ENCODE measurements around the gene LRRN2.
"Not testable (repeated sequence)": the region's sequence is repeated elsewhere in the genome, so short reads cannot be mapped to it uniquely, and the experiment has no call there.

The LRRN2 gene
- 0 to 0.06 reads per million in 2 experiments for total RNA-seq

DNA sequence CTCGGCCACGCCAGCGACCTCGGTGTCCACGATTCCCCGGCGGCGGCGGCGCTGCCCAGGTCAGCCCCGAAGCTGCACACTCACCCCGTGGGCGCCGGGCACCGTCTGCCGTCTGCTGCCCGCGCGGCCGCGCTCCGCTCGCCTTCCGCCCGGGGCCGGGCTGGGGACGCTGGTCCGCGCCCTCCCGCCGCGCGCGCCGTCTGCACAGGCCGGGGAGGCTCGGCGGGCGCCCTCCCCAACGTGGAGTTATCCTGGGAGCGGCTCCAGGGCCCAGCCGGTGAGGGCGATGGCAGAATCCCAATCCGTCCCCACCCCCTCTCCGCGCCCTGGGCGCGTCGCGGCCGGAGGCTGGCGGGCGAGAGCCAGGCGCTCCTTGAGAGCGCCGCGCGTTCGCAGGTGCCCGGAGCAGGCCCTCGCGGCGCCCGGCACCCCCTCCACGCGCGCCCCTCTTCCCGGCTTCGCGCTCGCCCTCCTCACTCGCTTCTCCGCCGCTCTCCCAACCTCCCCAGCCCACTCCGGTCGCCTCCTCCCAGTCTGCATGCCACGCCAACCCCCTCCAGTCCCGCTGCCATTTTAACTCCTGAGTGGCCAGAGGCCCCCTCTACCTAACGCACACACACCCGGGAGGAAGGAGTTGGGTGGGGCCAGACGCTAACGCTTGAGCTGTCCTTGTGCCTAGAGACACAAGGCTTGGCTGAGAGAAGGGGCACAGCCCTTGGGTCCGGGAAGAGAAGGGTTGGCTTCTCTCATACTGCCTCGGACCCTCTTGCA, at the start of gene LRRN2:
TSS of gene LRRN2 (minus strand) at position 503 of the 771 bp plus-strand sequence. CDS start 65,746 bp downstream, outside the sequence.
- DNase-seq (ENCODE audit: low read depth) = no peak

DNA sequence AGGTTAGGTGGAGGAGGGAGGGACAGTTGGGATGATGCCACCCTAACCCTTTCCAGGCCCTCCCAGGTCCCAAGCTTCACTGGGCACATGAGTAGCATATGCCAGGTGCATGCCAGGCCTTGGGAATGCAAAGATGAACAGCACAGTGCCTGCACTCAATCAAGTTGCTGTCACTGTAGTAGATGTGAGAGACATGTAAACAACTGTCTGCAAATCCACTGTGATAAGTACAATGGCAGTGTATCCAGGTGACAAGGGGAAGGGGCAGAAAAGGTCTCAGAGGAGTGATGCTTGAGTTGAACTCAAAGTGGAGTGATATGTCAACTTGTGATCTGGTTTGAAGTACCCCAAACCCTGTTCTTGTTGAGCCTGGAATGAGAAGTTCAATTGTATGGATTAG, 49.5 kb upstream of the LRRN2 start:
- DNase-seq (ENCODE audit: low read depth) = no peak

GRCh38 chr1:204733869-204734596, 48.5 kb upstream of the LRRN2 start:
- no peak for DNase-seq (ENCODE audit: low read depth)

- no peak for DNase-seq (ENCODE audit: low read depth)
Measured at GRCh38 chr1:204733289-204733688, 47.8 kb upstream of the LRRN2 start.

DNA sequence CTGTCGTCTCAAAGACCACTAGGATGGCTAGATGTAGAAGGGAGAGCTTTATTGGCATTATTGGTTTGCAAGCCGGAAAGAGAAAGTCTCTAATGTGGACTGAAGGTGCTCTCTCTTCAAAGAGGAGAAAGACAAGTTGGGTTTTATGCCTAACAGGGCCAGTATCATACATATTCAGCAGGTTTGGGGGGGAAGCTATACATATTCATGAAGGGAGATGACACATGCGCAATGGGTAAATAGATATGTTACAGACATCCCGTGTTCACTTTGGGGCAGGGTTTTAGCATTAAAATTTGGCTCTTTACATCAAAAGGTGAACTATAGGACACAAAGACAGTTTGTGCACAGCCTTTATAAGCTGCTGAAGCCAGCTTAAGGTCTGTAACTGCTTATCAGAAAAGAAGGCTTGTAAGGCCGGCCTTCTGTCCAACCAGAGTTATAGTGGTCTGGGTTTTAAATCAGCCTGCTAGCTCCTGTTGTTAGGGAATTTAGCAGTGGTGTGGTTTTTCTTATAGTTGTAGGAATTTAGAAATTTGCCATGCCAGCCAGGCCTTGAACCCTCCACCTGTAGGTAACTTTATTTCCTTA, 46.5 kb upstream of the LRRN2 start:
- no peak for DNase-seq (ENCODE audit: low read depth)

GRCh38 chr1:204731509-204731908, 46.0 kb upstream of the LRRN2 start:
- DNase-seq (ENCODE audit: low read depth) = no peak

- no peak for DNase-seq (ENCODE audit: low read depth)
Measured at GRCh38 chr1:204730826-204731459, 45.4 kb upstream of the LRRN2 start.

- DNase-seq (ENCODE audit: low read depth) = no peak
Measured at GRCh38 chr1:204729516-204729915, 44.0 kb upstream of the LRRN2 start.

DNA sequence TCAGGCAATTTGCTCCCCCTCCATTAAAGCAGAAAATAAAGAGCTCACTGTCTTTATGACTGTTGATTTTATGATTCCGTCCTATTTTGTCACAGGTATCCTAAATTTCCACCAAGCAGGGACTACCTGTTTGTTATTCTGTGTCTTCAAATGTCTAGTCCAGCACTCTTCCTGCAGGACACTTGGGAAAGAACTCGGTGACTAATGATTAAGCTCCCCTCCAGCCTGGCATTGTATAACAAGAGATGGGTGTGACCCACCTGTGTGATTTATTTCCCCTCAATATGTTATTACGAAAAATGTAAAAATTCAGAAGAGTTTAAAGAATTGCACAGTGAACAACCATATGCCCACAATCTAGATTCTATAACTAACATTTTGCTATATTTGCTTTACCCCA, 42.9 kb upstream of the LRRN2 start:
- no peak for DNase-seq (ENCODE audit: low read depth)

GRCh38 chr1:204728045-204728444, 42.5 kb upstream of the LRRN2 start:
- DNase-seq (ENCODE audit: low read depth) = no peak

DNA sequence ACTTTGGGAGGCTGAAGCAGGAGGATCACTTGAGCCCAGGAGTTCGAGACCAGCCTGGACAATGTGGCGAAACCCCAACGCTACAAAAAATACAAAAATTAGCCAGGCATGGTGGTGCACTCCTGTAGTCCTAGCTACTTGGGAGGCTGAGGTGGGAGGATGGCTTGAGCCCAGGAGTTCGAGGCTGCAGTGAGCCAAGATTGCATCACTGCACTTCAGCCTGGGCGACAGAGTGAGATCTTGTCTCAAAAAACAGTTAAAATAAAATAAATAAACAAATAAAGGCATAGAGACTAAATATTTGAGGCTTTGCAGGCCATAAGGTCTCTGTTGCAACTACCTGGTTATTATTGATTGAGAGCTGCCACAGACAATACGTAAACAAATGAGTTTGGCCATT, 41.9 kb upstream of the LRRN2 start:
- not testable (repeated sequence) for DNase-seq (ENCODE audit: low read depth)

- no peak for DNase-seq (ENCODE audit: low read depth)
Measured at GRCh38 chr1:204726478-204726877, 40.9 kb upstream of the LRRN2 start.

DNA sequence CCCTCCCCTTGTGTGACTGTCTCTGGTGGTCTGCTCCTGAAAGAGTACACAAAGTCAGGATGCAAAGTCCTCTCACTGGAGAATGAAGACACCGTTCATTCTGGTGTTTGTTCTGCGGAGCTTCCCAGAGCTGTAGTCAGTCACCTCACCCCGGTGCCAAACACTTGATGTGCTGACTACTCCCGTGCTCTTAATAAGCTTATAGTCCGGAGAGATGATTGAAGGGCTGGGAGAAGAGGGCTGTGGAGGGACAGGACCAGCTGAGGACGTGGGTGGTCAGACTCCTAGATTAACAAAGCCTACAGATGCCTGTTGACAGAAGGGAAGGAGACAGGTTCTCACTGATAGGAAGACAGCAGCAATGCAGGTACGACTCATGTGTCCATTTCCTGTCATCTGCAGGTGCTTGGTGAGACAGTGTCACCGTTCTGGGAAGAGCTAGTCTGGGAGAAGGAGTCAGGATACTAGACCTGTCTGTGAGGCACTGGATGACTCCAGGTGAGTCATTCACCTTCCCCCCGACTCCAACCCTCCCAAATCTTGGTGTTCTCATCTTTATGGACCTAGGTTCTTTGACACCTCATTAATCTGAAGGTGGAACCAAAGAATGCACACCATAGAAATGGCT, 40.4 kb upstream of the LRRN2 start:
- DNase-seq (ENCODE audit: low read depth) = no peak

GRCh38 chr1:204723131-204723787, 37.7 kb upstream of the LRRN2 start:
- no peak for DNase-seq (ENCODE audit: low read depth)

GRCh38 chr1:204721373-204722055, 36.0 kb upstream of the LRRN2 start:
- no peak for DNase-seq (ENCODE audit: low read depth)

- no peak for DNase-seq (ENCODE audit: low read depth)
Measured at GRCh38 chr1:204716660-204717059, 31.1 kb upstream of the LRRN2 start.

DNA sequence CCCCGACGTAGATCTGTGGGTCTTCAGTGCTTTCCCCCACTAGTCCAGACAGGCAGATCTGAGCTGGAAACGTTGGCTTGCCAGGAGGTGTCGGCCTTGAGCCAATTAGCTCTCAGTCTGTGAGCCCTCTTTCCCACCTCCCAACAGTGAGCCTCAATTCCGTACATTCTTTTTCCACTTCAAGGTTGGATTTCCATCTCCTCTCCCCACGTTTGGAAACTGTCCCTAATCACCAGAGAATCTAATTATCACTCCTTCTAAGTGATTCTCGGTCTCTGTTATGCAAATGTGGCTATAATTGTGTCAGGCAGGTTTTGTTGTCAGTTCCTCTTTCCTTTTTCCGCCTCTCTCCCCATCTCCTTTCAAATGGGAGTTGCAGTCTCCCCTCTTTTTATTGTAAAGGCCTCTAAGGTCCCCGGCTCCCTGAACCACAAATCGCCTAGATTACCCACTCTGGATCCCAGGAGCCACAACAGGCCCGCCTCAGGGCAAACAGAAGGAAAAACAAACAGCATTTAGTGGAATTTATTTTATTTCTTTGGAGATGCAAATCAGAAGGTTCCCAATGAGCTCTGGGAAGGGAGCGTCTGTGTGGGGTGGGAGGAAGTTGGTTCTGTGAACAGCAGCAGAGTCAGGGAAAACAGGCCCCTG, 29.4 kb upstream of the LRRN2 start:
- no peak for DNase-seq (ENCODE audit: low read depth)

- DNase-seq (ENCODE audit: low read depth) = no peak
Measured at GRCh38 chr1:204714194-204714860, 28.8 kb upstream of the LRRN2 start.

- no peak for DNase-seq (ENCODE audit: low read depth)
Measured at GRCh38 chr1:204713541-204713940, 28.0 kb upstream of the LRRN2 start.

Data from T follicular helper cell (primary cell).